WTC11 (cell line): Measurements from ENCODE around the gene NECTIN3. TPM values are rescaled to one million over a fixed set of nuclear protein-coding genes. Genes with fewer than 3 reads are reported as not detected.

ENCODE experiments used
- ATAC-seq: fragments of 200-7000 bp; cut with Tn5 transposase; 2 replicates; pipeline ENCODE4 v1.10.0; 2021; ENCODE audit warnings: mild to moderate bottlenecking, moderate library complexity
- CTCF ChIA-PET: fragments of 300-600 bp; sonication (Branson Sonifier 250); formaldehyde crosslinking; loops from one replicate; lab custom pipeline; 2021; ENCODE audit warnings: antibody characterized with exemption; lab: Charles Lee
- POLR2A ChIA-PET: fragments of 350-600 bp; sonication (Branson Sonifier 250); formaldehyde crosslinking; loops from one replicate; lab custom pipeline; 2021; ENCODE audit warnings: antibody characterized with exemption; lab: Charles Lee
- DNase-seq: peaks from one replicate; pipeline ENCODE4 v3.0.0; 2021; ENCODE audit warnings: low spot score
- H3K27ac Mint-ChIP-seq: 2 replicates; pipeline ENCODE4 v1.8.0; 2021; ENCODE audit warnings: mixed read lengths
- H3K27me3 Mint-ChIP-seq: 2 replicates; pipeline ENCODE4 v1.8.0; 2021; ENCODE audit warnings: low read depth, mild to moderate bottlenecking, moderate library complexity, mixed read lengths
- H3K36me3 Mint-ChIP-seq: 2 replicates; pipeline ENCODE4 v1.8.0; 2021; ENCODE audit warnings: mixed read lengths
- H3K4me1 Mint-ChIP-seq: 2 replicates; pipeline ENCODE4 v1.8.0; 2022; ENCODE audit warnings: mixed read lengths
- H3K4me3 Mint-ChIP-seq: 2 replicates; pipeline ENCODE4 v1.8.0; 2021; ENCODE audit warnings: mild to moderate bottlenecking, moderate library complexity, mixed read lengths
- H3K9me3 Mint-ChIP-seq: 2 replicates; pipeline ENCODE4 v1.8.0; 2021; ENCODE audit warnings: mixed read lengths
- ELF4 ChIP-seq: sonication (generic); formaldehyde crosslinking; IDR thresholded peaks from 2 replicates; pipeline ENCODE4 v1.8.1; 2022; ENCODE audit warnings: low read depth, mild to moderate bottlenecking, moderate library complexity, missing genetic modification reagents
- ESRRA ChIP-seq: sonication (generic); formaldehyde crosslinking; IDR thresholded peaks from 2 replicates; pipeline ENCODE4 v1.8.1; 2022; ENCODE audit warnings: mild to moderate bottlenecking, missing genetic modification reagents, borderline replicate concordance
- NFYB ChIP-seq: sonication (generic); formaldehyde crosslinking; conservative IDR thresholded peaks from 2 replicates; pipeline ENCODE4 v1.8.0; 2022; ENCODE audit warnings: low read depth, missing genetic modification reagents
- SOX15 ChIP-seq: fragments of 250-450 bp; sonication (Bioruptor Pico); IDR thresholded peaks from 2 replicates; pipeline ENCODE4 v1.9.0; 2021; ENCODE audit warnings: mild to moderate bottlenecking
- TEAD1 ChIP-seq: sonication (generic); formaldehyde crosslinking; IDR thresholded peaks from 2 replicates; pipeline ENCODE4 v1.8.0; 2022; ENCODE audit warnings: mild to moderate bottlenecking, missing genetic modification reagents
- ZNF121 ChIP-seq: sonication (generic); formaldehyde crosslinking; IDR thresholded peaks from 2 replicates; pipeline ENCODE4 v1.8.0; 2023; ENCODE audit warnings: missing genetic modification reagents
- ZNF232 ChIP-seq: sonication (generic); formaldehyde crosslinking; IDR thresholded peaks from 2 replicates; pipeline ENCODE4 v1.8.0; 2022; ENCODE audit warnings: mild to moderate bottlenecking, missing genetic modification reagents
- total RNA-seq: library from RNA; stranded (reverse); gene quantifications from 3 replicates; pipeline ENCODE4 v1.2.3, GENCODE V29; 2021
- TF ChIP-seq, protein P1 (sequence below): sonication (generic); formaldehyde crosslinking; IDR thresholded peaks from 2 replicates; pipeline ENCODE4 v1.8.1; 2022; ENCODE audit warnings: low read depth, mild to moderate bottlenecking, moderate library complexity, missing genetic modification reagents, borderline replicate concordance
- TF ChIP-seq, protein P2 (sequence below): sonication (generic); formaldehyde crosslinking; conservative IDR thresholded peaks from 2 replicates; pipeline ENCODE4 v1.8.1; 2022; ENCODE audit warnings: mild to moderate bottlenecking, missing genetic modification reagents
- TF ChIP-seq, protein P3 (sequence below): fragments of 250-450 bp; sonication (Bioruptor Pico); IDR thresholded peaks from 2 replicates; pipeline ENCODE4 v1.8.0; 2021; ENCODE audit warnings: mild to moderate bottlenecking
- TF ChIP-seq, protein P4 (sequence below): sonication (generic); formaldehyde crosslinking; IDR thresholded peaks from 2 replicates; pipeline ENCODE4 v1.8.1; 2022; ENCODE audit warnings: mild to moderate bottlenecking, moderate library complexity, missing genetic modification reagents
- TF ChIP-seq, protein P5 (sequence below): sonication (generic); formaldehyde crosslinking; IDR thresholded peaks from 2 replicates; pipeline ENCODE4 v1.8.0; 2022; ENCODE audit warnings: mild to moderate bottlenecking, missing genetic modification reagents
- TF ChIP-seq, protein P6 (sequence below): sonication (generic); formaldehyde crosslinking; conservative IDR thresholded peaks from 2 replicates; pipeline ENCODE4 v1.8.1; 2023; ENCODE audit warnings: mild to moderate bottlenecking, low read depth, missing genetic modification reagents, moderate library complexity
- TF ChIP-seq, protein P7 (sequence below): sonication (generic); formaldehyde crosslinking; IDR thresholded peaks from 2 replicates; pipeline ENCODE4 v1.8.1; 2022; ENCODE audit warnings: low read depth, missing genetic modification reagents, borderline replicate concordance
- TF ChIP-seq, protein P8 (sequence below): sonication (generic); formaldehyde crosslinking; IDR thresholded peaks from 2 replicates; pipeline ENCODE4 v1.8.0; 2022; ENCODE audit warnings: mild to moderate bottlenecking, missing genetic modification reagents

The NECTIN3 gene
- total RNA-seq, 1 experiment from 2014 or later, result 24.8 TPM

DNA sequence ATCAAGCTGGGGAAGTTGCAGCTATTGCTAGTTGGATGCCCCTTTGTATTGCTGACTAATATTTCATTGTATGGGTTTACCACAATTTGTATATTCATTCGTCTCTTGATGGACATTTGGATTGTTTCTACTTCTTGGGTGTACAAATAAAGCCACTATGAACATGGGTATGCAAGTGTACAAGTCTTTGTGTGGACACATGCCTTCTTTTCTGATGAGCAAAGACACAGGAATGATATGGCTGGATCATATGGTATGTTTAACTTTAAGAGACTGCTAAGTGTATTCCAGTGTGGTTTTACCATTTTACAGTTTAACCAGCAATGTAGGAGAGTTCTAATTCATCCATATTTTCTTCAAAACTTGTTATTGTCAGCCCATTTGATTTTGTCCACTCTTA is 32.2 kb downstream of the NECTIN3 start:
- POLR2A ChIA-PET, result interaction anchor here (0.7 kb wide), 1 partner anchor 18 kb away, joined by 6 read pairs; no protein-coding TSS in a partner anchor
- 0 out of 2 replicates have a peak overlapping the region, but pooled peaks have one; percentile 76 for H3K27ac Mint-ChIP-seq
- peaks cover 20% of the 10 kb centered on the region for H3K36me3 Mint-ChIP-seq
- H3K4me3 Mint-ChIP-seq, result no peak overlapping the region
- DNase-seq, result no peak
- H3K27me3 Mint-ChIP-seq, result no peaks in the 10 kb centered on the region
- no peak for ATAC-seq
- peaks cover 60% of the 10 kb centered on the region for H3K4me1 Mint-ChIP-seq
- no peak for TF ChIP-seq ZNF232 (CRISPR knock-in tag)
- TF ChIP-seq ELF4 (CRISPR knock-in tag), result no peak
- TF ChIP-seq ESRRA (CRISPR knock-in tag), result no peak
- TF ChIP-seq, protein P1, sequence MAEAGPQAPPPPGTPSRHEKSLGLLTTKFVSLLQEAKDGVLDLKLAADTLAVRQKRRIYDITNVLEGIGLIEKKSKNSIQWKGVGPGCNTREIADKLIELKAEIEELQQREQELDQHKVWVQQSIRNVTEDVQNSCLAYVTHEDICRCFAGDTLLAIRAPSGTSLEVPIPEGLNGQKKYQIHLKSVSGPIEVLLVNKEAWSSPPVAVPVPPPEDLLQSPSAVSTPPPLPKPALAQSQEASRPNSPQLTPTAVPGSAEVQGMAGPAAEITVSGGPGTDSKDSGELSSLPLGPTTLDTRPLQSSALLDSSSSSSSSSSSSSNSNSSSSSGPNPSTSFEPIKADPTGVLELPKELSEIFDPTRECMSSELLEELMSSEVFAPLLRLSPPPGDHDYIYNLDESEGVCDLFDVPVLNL, result no peak
- TF ChIP-seq, protein P2, sequence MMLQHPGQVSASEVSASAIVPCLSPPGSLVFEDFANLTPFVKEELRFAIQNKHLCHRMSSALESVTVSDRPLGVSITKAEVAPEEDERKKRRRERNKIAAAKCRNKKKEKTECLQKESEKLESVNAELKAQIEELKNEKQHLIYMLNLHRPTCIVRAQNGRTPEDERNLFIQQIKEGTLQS (CRISPR knock-in tag), result no peak
- TF ChIP-seq, all 79 proteins: peak for 0
- H3K9me3 Mint-ChIP-seq, result peaks cover 22% of the 10 kb centered on the region
- CTCF ChIA-PET, result no interaction called here

DNA sequence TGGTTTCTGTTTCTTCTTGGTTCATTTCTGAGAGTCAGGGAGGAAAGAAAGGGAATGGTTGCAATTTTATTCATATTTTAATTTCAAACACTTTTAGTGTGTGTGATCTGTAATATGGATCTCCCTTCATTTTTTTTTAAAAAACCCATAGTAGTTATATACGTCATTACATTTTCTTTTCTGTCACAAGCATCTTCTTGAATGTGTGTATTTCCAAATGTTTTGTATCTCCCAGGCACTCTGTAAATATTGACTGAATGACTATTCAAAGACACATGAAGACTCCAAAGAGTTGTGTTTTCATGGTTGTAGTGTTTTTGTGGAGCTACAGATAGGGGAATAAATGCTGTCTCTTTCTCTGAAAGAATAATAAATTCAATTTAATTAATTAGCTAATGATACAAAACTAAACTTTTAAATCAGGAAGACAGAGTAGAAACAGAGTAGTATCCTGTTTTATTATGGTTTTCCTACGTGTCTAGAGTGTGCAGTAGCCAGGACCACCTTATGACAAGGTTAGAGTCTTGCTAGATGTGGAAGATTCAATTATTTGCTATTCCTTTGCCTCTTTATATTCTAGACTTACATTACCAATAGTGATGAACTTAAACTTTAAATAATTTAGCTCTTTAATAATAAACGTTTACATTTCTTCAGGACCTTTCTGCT is 35.5 kb downstream of the NECTIN3 start:
- peaks cover 20% of the 10 kb centered on the region for H3K36me3 Mint-ChIP-seq
- H3K4me1 Mint-ChIP-seq, result peaks cover 59% of the 10 kb centered on the region
- H3K27me3 Mint-ChIP-seq, result no peaks in the 10 kb centered on the region
- peaks cover 22% of the 10 kb centered on the region for H3K9me3 Mint-ChIP-seq
- H3K27ac Mint-ChIP-seq, result peak overlapping the region; percentile 87
- TF ChIP-seq, protein P3, sequence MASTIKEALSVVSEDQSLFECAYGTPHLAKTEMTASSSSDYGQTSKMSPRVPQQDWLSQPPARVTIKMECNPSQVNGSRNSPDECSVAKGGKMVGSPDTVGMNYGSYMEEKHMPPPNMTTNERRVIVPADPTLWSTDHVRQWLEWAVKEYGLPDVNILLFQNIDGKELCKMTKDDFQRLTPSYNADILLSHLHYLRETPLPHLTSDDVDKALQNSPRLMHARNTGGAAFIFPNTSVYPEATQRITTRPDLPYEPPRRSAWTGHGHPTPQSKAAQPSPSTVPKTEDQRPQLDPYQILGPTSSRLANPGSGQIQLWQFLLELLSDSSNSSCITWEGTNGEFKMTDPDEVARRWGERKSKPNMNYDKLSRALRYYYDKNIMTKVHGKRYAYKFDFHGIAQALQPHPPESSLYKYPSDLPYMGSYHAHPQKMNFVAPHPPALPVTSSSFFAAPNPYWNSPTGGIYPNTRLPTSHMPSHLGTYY (CRISPR knock-in tag), result no peak
- TF ChIP-seq, all 79 proteins: peak for 0
- no peak overlapping the region for H3K4me3 Mint-ChIP-seq
- ChIA-PET POLR2A (no interaction called here), CTCF (no interaction called here)
- no peak for ATAC-seq
- no peak for DNase-seq

DNA sequence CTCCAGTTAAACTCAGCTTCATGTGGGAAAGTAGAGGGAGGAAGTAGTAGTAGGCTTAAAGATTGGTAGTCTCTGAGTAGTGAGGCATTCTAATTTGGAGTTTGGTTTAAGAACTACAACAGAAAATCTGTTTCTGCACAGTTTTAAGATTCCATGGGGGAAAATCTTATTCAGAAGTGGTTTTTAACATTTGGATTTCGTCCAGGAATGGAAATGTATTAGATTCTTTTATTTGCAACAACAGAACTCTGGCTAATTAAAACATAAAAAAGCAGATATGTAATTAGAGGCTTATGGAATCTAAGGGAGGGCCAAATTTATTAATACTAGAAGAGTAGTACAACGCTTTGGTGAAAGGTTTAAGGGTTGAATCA is 36.0 kb downstream of the NECTIN3 start:
- TF ChIP-seq, protein P2 (CRISPR knock-in tag), result no peak
- TF ChIP-seq, protein P3 (CRISPR knock-in tag), result no peak
- TF ChIP-seq TEAD1 (CRISPR knock-in tag) (no peak), NFYB (CRISPR knock-in tag) (no peak), ELF4 (CRISPR knock-in tag) (no peak)
- ATAC-seq (no peak), DNase-seq (no peak)
- ChIA-PET POLR2A (no interaction called here), CTCF (no interaction called here)
- H3K4me3 Mint-ChIP-seq, result no peak overlapping the region
- no peaks in the 10 kb centered on the region for H3K27me3 Mint-ChIP-seq
- H3K27ac Mint-ChIP-seq, result peak overlapping the region; percentile 87
- H3K9me3 Mint-ChIP-seq, result peaks cover 16% of the 10 kb centered on the region
- H3K4me1 Mint-ChIP-seq, result peaks cover 62% of the 10 kb centered on the region
- peaks cover 15% of the 10 kb centered on the region for H3K36me3 Mint-ChIP-seq

DNA sequence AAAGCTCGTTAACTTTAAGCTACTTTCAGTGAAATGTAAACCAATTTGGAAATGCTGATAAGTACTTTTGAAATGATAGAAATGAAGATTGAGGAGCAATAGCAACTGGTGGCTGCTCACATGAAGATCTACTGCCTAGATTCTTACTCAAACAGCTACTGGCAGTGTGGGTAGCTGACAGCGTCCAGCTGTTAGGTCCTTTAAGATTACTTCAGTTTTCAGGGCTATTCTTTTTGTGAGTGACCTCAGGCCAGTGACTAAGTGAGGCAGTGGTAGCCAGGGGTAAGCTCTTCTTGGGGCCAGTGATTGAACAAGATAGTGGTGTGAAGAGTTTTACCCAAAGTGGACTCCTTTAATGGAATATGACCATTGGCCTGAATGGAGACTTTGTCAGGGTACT is 41.3 kb downstream of the NECTIN3 start:
- POLR2A ChIA-PET, result no interaction called here
- H3K36me3 Mint-ChIP-seq, result no peaks in the 10 kb centered on the region
- H3K27me3 Mint-ChIP-seq, result no peaks in the 10 kb centered on the region
- no peak for TF ChIP-seq SOX15 (CRISPR knock-in tag)
- no peak for TF ChIP-seq ELF4 (CRISPR knock-in tag)
- TF ChIP-seq, protein P4, sequence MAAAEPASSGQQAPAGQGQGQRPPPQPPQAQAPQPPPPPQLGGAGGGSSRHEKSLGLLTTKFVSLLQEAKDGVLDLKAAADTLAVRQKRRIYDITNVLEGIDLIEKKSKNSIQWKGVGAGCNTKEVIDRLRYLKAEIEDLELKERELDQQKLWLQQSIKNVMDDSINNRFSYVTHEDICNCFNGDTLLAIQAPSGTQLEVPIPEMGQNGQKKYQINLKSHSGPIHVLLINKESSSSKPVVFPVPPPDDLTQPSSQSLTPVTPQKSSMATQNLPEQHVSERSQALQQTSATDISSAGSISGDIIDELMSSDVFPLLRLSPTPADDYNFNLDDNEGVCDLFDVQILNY (CRISPR knock-in tag), result no peak
- TF ChIP-seq, protein P5, sequence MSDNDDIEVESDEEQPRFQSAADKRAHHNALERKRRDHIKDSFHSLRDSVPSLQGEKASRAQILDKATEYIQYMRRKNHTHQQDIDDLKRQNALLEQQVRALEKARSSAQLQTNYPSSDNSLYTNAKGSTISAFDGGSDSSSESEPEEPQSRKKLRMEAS (CRISPR knock-in tag), result no peak
- TF ChIP-seq ZNF121 (CRISPR knock-in tag), result no peak
- TF ChIP-seq, protein P6, sequence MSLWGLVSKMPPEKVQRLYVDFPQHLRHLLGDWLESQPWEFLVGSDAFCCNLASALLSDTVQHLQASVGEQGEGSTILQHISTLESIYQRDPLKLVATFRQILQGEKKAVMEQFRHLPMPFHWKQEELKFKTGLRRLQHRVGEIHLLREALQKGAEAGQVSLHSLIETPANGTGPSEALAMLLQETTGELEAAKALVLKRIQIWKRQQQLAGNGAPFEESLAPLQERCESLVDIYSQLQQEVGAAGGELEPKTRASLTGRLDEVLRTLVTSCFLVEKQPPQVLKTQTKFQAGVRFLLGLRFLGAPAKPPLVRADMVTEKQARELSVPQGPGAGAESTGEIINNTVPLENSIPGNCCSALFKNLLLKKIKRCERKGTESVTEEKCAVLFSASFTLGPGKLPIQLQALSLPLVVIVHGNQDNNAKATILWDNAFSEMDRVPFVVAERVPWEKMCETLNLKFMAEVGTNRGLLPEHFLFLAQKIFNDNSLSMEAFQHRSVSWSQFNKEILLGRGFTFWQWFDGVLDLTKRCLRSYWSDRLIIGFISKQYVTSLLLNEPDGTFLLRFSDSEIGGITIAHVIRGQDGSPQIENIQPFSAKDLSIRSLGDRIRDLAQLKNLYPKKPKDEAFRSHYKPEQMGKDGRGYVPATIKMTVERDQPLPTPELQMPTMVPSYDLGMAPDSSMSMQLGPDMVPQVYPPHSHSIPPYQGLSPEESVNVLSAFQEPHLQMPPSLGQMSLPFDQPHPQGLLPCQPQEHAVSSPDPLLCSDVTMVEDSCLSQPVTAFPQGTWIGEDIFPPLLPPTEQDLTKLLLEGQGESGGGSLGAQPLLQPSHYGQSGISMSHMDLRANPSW (CRISPR knock-in tag), result no peak
- TF ChIP-seq, protein P7, sequence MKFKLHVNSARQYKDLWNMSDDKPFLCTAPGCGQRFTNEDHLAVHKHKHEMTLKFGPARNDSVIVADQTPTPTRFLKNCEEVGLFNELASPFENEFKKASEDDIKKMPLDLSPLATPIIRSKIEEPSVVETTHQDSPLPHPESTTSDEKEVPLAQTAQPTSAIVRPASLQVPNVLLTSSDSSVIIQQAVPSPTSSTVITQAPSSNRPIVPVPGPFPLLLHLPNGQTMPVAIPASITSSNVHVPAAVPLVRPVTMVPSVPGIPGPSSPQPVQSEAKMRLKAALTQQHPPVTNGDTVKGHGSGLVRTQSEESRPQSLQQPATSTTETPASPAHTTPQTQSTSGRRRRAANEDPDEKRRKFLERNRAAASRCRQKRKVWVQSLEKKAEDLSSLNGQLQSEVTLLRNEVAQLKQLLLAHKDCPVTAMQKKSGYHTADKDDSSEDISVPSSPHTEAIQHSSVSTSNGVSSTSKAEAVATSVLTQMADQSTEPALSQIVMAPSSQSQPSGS (CRISPR knock-in tag), result no peak
- TF ChIP-seq, protein P8, sequence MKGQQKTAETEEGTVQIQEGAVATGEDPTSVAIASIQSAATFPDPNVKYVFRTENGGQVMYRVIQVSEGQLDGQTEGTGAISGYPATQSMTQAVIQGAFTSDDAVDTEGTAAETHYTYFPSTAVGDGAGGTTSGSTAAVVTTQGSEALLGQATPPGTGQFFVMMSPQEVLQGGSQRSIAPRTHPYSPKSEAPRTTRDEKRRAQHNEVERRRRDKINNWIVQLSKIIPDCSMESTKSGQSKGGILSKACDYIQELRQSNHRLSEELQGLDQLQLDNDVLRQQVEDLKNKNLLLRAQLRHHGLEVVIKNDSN (CRISPR knock-in tag), result no peak

More for the DNA sequence above, 41.3 kb downstream of the NECTIN3 start:
- no peak overlapping the region for H3K27ac Mint-ChIP-seq
- peaks cover 46% of the 10 kb centered on the region for H3K4me1 Mint-ChIP-seq
- no peak for ATAC-seq
- H3K9me3 Mint-ChIP-seq, result no peaks in the 10 kb centered on the region
- H3K4me3 Mint-ChIP-seq, result no peak overlapping the region
- DNase-seq, result no peak
- CTCF ChIA-PET, result interaction anchor here (0.5 to 1.3 kb wide), 2 partner anchors 187 to 1741 kb away, joined by 3 to 4 read pairs; no protein-coding TSS in a partner anchor
